Hematopoietic multipotent progenitor cell (in vitro differentiated cells): ENCODE results near the gene CITED1. TPM values are rescaled to one million over a fixed set of nuclear protein-coding genes. Genes with fewer than 3 reads are reported as not detected.

Source experiments
- DNase-seq, 3 donors: peaks; one replicate each; pipeline ENCODE4 v3.0.0-alpha.2; 2011 to 2015; ENCODE audit warnings: low read depth in 2 of 3, low spot score in 2 of 3
- small RNA-seq: library from RNA; depleted of rRNA; stranded (forward); fragments of <200 nt; gene quantifications from one replicate; pipeline ENCODE3, GENCODE V24; 2012
- total RNA-seq: library from RNA; depleted of rRNA; stranded (reverse); fragments of >200 nt; gene quantifications from one replicate; pipeline ENCODE4 v1.2.3, GENCODE V29; 2012

The CITED1 gene
- total RNA-seq, 1 donor, result not detected

- no peak for DNase-seq
These were observed 33.9 kb downstream of the CITED1 start for GRCh38 chrX:72271812-72272211.

GRCh38 chrX:72271091-72271788, 34.5 kb downstream of the CITED1 start:
- DNase-seq, result no peak

- no peak for DNase-seq
These were observed 35.3 kb downstream of the CITED1 start for GRCh38 chrX:72270316-72270866.

GRCh38 chrX:72269671-72270251, 36.0 kb downstream of the CITED1 start:
- no peak for DNase-seq

GRCh38 chrX:72268597-72269365, 36.9 kb downstream of the CITED1 start:
- no peak for DNase-seq

- no peak for DNase-seq
These were observed 40.5 kb downstream of the CITED1 start for GRCh38 chrX:72265263-72265662.

GRCh38 chrX:72262077-72262476, 43.6 kb downstream of the CITED1 start:
- no peak for DNase-seq

GRCh38 chrX:72260448-72260847, 45.3 kb downstream of the CITED1 start:
- DNase-seq, result no peak

- DNase-seq, result no peak
These were observed 47.5 kb downstream of the CITED1 start for GRCh38 chrX:72258174-72258573.

- no peak for DNase-seq
These were observed 49.9 kb downstream of the CITED1 start for GRCh38 chrX:72255864-72256263.

GRCh38 chrX:72255445-72255844, 50.3 kb downstream of the CITED1 start:
- DNase-seq, result no peak

GRCh38 chrX:72254816-72255215, 50.9 kb downstream of the CITED1 start:
- DNase-seq, result no peak

GRCh38 chrX:72253686-72254085, 52.0 kb downstream of the CITED1 start:
- no peak for DNase-seq

Small RNA genes lying within 50 kb of the gene (small RNA-seq; reads per million reads assigned to genes)
- not detected for gene RF00019

Other genes with a start within 250 kb of the CITED1 start
- 4.6 TPM for gene RTL5, start 174.0 kb downstream of the CITED1 start, total RNA-seq
- gene PIN4, start 124.2 kb downstream of the CITED1 start, total RNA-seq, result 1.3 TPM
- 0.27 TPM for gene ERCC6L, start 66.9 kb downstream of the CITED1 start, total RNA-seq
- 1,689 TPM for gene RPS4X, start 28.7 kb downstream of the CITED1 start, total RNA-seq